A549 (cell line): ENCODE results near the gene PTPRG.

Experiments used
- BCL3 ChIP-seq: fragments of >200 bp; sonication (Bioruptor Twin); formaldehyde crosslinking; IDR thresholded peaks from 3 replicates; pipeline ENCODE4 v1.6.1; 2016
- CEBPB ChIP-seq, 2 experiments: fragments of >200 bp in 1 of 2; sonication (Bioruptor Twin) in 1 of 2; formaldehyde crosslinking in 1 of 2; IDR thresholded peaks; 2 replicates each; pipeline ENCODE4 v1.6.1; 2012 to 2016
- ELK1 ChIP-seq: fragments of 150-350 bp; IDR thresholded peaks from 2 replicates; pipeline ENCODE4 v1.6.1; 2014; ENCODE audit warnings: low read depth, mild to moderate bottlenecking, low read length
- JUN ChIP-seq, 2 experiments: fragments of >200 bp; sonication (Bioruptor Twin); formaldehyde crosslinking; IDR thresholded peaks; 2 replicates in 1 of 2; 3 replicates in 1 of 2; pipeline ENCODE4 v1.6.1; 2016 to 2017
- MAX ChIP-seq: IDR thresholded peaks from 2 replicates; pipeline ENCODE4 v1.6.1; 2012
- POLR2A ChIP-seq: IDR thresholded peaks from 2 replicates; pipeline ENCODE4 v1.6.1; 2012; ENCODE audit warnings: mild to moderate bottlenecking, low read length
- SMC3 ChIP-seq: fragments of >200 bp; sonication (Bioruptor Twin); formaldehyde crosslinking; IDR thresholded peaks from 3 replicates; pipeline ENCODE4 v1.6.1; 2018; ENCODE audit warnings: inconsistent platforms
- ZSCAN20 ChIP-seq: fragments of 250-450 bp; sonication (Bioruptor Pico); IDR thresholded peaks from 2 replicates; pipeline ENCODE4 v1.8.0; 2022; ENCODE audit warnings: mild to moderate bottlenecking, moderate library complexity
- TF ChIP-seq, protein P1 (sequence below): fragments of >200 bp; sonication (Bioruptor Twin); formaldehyde crosslinking; IDR thresholded peaks from 3 replicates; pipeline ENCODE4 v1.5.1; 2016
- TF ChIP-seq, protein P2 (sequence below): fragments of 450-650 bp; IDR thresholded peaks from 2 replicates; pipeline ENCODE4 v1.6.1; 2014; ENCODE audit warnings: antibody characterized with exemption

- TF ChIP-seq, protein P1, sequence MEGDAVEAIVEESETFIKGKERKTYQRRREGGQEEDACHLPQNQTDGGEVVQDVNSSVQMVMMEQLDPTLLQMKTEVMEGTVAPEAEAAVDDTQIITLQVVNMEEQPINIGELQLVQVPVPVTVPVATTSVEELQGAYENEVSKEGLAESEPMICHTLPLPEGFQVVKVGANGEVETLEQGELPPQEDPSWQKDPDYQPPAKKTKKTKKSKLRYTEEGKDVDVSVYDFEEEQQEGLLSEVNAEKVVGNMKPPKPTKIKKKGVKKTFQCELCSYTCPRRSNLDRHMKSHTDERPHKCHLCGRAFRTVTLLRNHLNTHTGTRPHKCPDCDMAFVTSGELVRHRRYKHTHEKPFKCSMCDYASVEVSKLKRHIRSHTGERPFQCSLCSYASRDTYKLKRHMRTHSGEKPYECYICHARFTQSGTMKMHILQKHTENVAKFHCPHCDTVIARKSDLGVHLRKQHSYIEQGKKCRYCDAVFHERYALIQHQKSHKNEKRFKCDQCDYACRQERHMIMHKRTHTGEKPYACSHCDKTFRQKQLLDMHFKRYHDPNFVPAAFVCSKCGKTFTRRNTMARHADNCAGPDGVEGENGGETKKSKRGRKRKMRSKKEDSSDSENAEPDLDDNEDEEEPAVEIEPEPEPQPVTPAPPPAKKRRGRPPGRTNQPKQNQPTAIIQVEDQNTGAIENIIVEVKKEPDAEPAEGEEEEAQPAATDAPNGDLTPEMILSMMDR: no peak
- no peak for TF ChIP-seq MAX
- TF ChIP-seq ZSCAN20: no peak
- TF ChIP-seq POLR2A: no peak
- TF ChIP-seq JUN (IDR thresholded peaks at IDR 0.05): no peak
- TF ChIP-seq SMC3: no peak
- TF ChIP-seq CEBPB (IDR thresholded peaks at IDR 0.05): no peak
- no peak for TF ChIP-seq ELK1
- TF ChIP-seq, protein P2, sequence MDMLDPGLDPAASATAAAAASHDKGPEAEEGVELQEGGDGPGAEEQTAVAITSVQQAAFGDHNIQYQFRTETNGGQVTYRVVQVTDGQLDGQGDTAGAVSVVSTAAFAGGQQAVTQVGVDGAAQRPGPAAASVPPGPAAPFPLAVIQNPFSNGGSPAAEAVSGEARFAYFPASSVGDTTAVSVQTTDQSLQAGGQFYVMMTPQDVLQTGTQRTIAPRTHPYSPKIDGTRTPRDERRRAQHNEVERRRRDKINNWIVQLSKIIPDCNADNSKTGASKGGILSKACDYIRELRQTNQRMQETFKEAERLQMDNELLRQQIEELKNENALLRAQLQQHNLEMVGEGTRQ: no peak
- no peak for TF ChIP-seq BCL3
These were observed 314.8 kb downstream of the PTPRG start for GRCh38 chr3:61875976-61876671.
